BJ (cell line): ENCODE measurements around the gene GRIN2C. TPM values are rescaled to one million over a fixed set of nuclear protein-coding genes. Genes with fewer than 3 reads are reported as not detected.

Source experiments
- CTCF ChIA-PET: fragments of 350-600 bp; formaldehyde crosslinking; extraction: SDS; loops from one replicate; lab custom pipeline; 2021; ENCODE audit warnings: antibody characterized with exemption, inconsistent platforms; lab: Yijun Ruan, JAX
- POLR2A ChIA-PET: fragments of 300-600 bp; sonication (Branson Sonifier 250); formaldehyde crosslinking; extraction: SDS; loops from one replicate; lab custom pipeline; 2021; ENCODE audit warnings: antibody characterized with exemption; lab: Charles Lee
- DNase-seq: peaks from one replicate; pipeline ENCODE4 v3.0.0-alpha.2; 2011; ENCODE audit warnings: low read depth
- H3K27me3 ChIP-seq: 2 replicates; pipeline ENCODE4 v1.6.0; 2011; ENCODE audit warnings: low read length; ENCODE audit not compliant: control insufficient read depth, insufficient read depth
- H3K36me3 ChIP-seq: 2 replicates; pipeline ENCODE4 v1.5.1; 2011; ENCODE audit warnings: low read length; ENCODE audit not compliant: control insufficient read depth, insufficient read depth
- H3K4me3 ChIP-seq: 2 replicates; pipeline ENCODE4 v1.5.1; 2011; ENCODE audit warnings: low read depth, mild to moderate bottlenecking, control low read depth, low read length
- polyA plus RNA-seq: library from polyadenylated mRNA; depleted of rRNA; stranded (reverse); fragments of >200 nt; gene quantifications from 2 replicates; pipeline ENCODE4 v1.2.3, GENCODE V29; 2011
- TF ChIP-seq, protein P1 (sequence below): IDR thresholded peaks from 2 replicates; pipeline ENCODE4 v1.5.1; 2011; ENCODE audit warnings: low read depth, mild to moderate bottlenecking, control low read depth, inconsistent platforms, low read length, moderate library complexity; ENCODE audit not compliant: insufficient read depth

GRIN2C gene
- polyA plus RNA-seq, 1 experiment: 0.04 TPM

DNA sequence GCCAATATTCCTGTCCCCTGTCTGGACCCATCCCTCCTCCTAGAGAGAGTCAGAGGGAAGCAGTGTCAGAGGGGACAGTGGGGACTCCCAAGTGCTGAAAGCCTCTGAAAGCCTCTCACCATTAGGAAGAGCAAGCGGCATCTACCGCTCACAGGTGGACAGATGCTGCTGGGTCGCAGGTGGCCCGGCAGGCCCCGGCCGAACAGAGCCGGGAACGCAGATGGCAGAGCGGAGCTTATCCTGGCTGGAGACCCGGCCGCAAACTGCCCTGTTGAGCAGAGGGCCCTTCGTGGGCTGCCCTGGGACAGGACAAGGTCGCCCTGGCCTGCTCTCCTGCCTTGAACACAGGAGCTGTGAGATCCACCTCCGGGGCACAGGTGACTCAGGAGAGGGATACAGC is 60.6 kb downstream of the GRIN2C start:
- CTCF ChIA-PET: interaction anchor here (0.5 to 2.2 kb wide), 4 partner anchors 8 to 164 kb away, joined by 3 to 7 read pairs (median 3); partner anchors contain the start of gene GRIN2C
- Histone ChIP-seq H3K36me3 (peaks cover 19% of the 10 kb centered on the region), H3K27me3 (no peaks in the 10 kb centered on the region), H3K4me3 (no peak overlapping the region)
- DNase-seq: no peak
- TF ChIP-seq, protein P1, sequence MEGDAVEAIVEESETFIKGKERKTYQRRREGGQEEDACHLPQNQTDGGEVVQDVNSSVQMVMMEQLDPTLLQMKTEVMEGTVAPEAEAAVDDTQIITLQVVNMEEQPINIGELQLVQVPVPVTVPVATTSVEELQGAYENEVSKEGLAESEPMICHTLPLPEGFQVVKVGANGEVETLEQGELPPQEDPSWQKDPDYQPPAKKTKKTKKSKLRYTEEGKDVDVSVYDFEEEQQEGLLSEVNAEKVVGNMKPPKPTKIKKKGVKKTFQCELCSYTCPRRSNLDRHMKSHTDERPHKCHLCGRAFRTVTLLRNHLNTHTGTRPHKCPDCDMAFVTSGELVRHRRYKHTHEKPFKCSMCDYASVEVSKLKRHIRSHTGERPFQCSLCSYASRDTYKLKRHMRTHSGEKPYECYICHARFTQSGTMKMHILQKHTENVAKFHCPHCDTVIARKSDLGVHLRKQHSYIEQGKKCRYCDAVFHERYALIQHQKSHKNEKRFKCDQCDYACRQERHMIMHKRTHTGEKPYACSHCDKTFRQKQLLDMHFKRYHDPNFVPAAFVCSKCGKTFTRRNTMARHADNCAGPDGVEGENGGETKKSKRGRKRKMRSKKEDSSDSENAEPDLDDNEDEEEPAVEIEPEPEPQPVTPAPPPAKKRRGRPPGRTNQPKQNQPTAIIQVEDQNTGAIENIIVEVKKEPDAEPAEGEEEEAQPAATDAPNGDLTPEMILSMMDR: no peak
- POLR2A ChIA-PET: no interaction called here

DNA sequence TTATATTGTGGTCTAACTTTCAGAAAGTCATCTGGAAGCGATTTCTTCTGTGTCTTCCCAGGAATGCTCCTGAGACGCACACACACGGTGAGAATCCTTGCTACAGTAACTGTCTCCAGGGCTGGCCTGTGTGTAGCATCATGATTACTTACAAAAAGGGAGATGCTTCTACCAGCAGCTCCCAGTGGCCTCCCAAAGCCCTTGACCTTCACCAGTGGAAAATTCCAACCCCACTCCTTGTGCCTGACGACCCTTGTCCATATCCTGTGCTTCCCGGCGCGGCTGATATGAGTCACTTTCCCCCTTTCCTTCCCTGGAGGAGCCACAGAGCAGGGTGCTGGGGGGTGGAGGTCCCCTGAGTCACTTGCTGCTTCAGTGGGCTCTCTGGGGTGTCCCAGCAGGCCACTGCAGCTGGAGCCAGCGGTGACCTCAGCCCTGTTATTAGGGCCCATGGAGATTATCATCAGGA is 61.4 kb downstream of the GRIN2C start:
- Histone ChIP-seq H3K4me3 (no peak overlapping the region), H3K27me3 (no peaks in the 10 kb centered on the region), H3K36me3 (peaks cover 17% of the 10 kb centered on the region)
- POLR2A ChIA-PET: interaction anchor here (0.6 kb wide), 1 partner anchor 1246 kb away, joined by 3 read pairs; no protein-coding TSS in a partner anchor
- TF ChIP-seq, protein P1: no peak
- DNase-seq: peak; percentile 21
- CTCF ChIA-PET: interaction anchor here (0.8 to 2.2 kb wide), 4 partner anchors 44 to 64 kb away, joined by 3 to 7 read pairs (median 5); partner anchors contain the start of gene GRIN2C

DNA sequence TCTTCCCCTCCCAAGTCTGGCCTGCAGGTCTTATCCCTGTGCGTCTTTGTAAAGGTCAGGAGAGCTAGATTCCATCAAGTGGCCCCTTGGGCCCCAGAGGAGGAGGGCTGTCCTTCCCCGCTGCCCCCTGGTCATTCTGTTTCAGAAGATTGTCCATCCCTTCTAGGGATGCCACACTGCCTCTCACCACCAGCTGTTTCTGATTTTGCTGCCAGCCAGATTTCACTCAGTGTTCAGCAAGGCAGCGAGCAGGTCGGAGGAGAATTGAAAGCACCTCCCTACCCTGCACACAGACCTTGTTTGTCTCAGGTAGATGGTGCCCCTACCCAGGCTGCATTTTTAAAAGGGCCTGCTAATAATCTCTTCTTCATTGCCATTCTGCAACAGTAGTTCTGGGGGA is 61.9 kb downstream of the GRIN2C start:
- ChIA-PET CTCF (interaction anchor here (0.8 to 2.2 kb wide), 4 partner anchors 45 to 64 kb away, joined by 3 to 7 read pairs (median 5); partner anchors contain the start of gene GRIN2C), POLR2A (no interaction called here)
- TF ChIP-seq, protein P1: no peak
- peaks cover 19% of the 10 kb centered on the region for H3K36me3 ChIP-seq
- H3K4me3 ChIP-seq: no peak overlapping the region
- DNase-seq: no peak
- no peaks in the 10 kb centered on the region for H3K27me3 ChIP-seq

DNA sequence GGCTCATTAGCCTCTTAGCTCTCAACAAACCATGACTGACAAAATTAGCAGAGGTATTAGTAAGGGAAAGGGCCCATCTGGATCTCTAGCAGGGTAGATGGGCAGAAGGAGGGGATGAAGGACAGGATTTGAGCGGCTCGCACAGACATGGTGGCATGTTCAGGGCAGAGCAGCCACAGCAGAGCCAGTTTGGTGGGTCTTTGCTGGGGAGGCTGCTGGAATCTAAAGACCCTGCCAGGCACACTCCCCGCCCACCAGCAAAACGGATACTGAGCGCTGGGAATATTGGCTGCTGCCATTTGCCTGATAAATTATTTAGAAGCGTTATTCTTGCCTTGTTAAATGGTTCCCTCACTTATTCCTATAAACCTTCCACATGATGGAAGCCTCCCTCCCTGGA is 62.8 kb downstream of the GRIN2C start:
- POLR2A ChIA-PET: no interaction called here
- Histone ChIP-seq H3K36me3 (peaks cover 16% of the 10 kb centered on the region), H3K4me3 (no peak overlapping the region), H3K27me3 (no peaks in the 10 kb centered on the region)
- no peak for DNase-seq
- CTCF ChIA-PET: interaction anchor here (1.4 to 9.3 kb wide), 4 partner anchors 15 to 67 kb away, joined by 3 to 297 read pairs (median 6); partner anchors contain the start of gene GRIN2C
- TF ChIP-seq, protein P1: no peak

DNA sequence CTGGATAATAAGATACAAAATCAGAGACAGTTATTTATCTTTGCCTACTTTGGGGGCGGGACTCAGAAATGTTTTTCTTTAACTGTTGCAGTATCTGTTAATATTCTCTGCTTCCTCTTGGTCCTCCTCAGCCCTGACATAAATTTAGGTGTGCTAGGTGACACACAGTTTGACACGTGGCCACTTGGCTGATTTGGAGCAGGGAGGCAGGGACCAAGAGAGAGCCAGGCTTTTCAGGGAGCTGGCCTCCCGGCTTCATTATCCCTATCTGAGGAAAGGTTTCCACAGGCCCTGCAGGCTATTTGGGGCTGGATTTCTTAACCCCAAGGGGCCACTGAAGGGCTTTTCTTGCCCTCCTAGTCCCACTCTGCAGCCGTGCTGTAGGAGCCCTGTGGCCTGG is 63.5 kb downstream of the GRIN2C start:
- no peak overlapping the region for H3K4me3 ChIP-seq
- DNase-seq: no peak
- CTCF ChIA-PET: interaction anchor here (1.4 to 9.3 kb wide), 2 partner anchors 16 to 68 kb away, joined by 3 to 297 read pairs; partner anchors contain the start of gene GRIN2C
- TF ChIP-seq, protein P1: no peak
- POLR2A ChIA-PET: no interaction called here
- H3K27me3 ChIP-seq: no peaks in the 10 kb centered on the region
- peaks cover 14% of the 10 kb centered on the region for H3K36me3 ChIP-seq
